Esophagus muscularis mucosa (tissue), 3 donors: ENCODE data around the gene TFAM.

Experiments used
- CTCF ChIP-seq, 3 experiments: fragments of 200-600 bp in 2 of 3; fragments of 450-650 bp in 1 of 3; sonication (generic) in 2 of 3; IDR thresholded peaks; one replicate each; pipeline ENCODE4 v1.5.1; 2017 to 2019; ENCODE audit warnings: antibody characterized with exemption in 3 of 3, mild to moderate bottlenecking in 2 of 3, moderate library complexity in 1 of 3
- POLR2A ChIP-seq: fragments of 450-650 bp; IDR thresholded peaks from one replicate; pipeline ENCODE4 v1.6.1; 2017; ENCODE audit warnings: antibody characterized with exemption, moderate library complexity, mild to moderate bottlenecking, low read depth
- POLR2AphosphoS5 ChIP-seq, 2 donors: sonication (generic); formaldehyde crosslinking; IDR thresholded peaks; one replicate each; pipeline ENCODE4 v1.6.1; 2017; ENCODE audit warnings: antibody characterized with exemption in 2 of 2

GRCh38 chr10:58373442-58373827 lies 11.8 kb upstream of the TFAM start:
- no peak for TF ChIP-seq CTCF (IDR thresholded peaks at IDR 0.05)
- no peak for TF ChIP-seq POLR2AphosphoS5 (IDR thresholded peaks at IDR 0.05)
- TF ChIP-seq POLR2A = no peak
